GDM1 (cell line): ENCODE data around the gene PLEKHM3.
A peak's percentile ranks its signal among the peaks of the same experiment; 100 is the strongest.

Experiments
- DNase-seq: peaks from one replicate; lab custom pipeline; 2025; lab: John Stamatoyannopoulos, UW

PLEKHM3 gene

GRCh38 chr2:207861789-207862188 is 163.5 kb downstream of the PLEKHM3 start:
- no peak for DNase-seq

GRCh38 chr2:207860685-207861084 is 164.6 kb downstream of the PLEKHM3 start:
- DNase-seq = no peak

- no peak for DNase-seq
Observed at GRCh38 chr2:207855591-207855990, 169.7 kb downstream of the PLEKHM3 start.

- DNase-seq = no peak
Observed at GRCh38 chr2:207854484-207855440, 170.6 kb downstream of the PLEKHM3 start.

GRCh38 chr2:207852791-207853190 is 172.5 kb downstream of the PLEKHM3 start:
- no peak for DNase-seq

- DNase-seq = no peak
Observed at GRCh38 chr2:207849443-207849842, 175.9 kb downstream of the PLEKHM3 start.

- DNase-seq = no peak
Observed at GRCh38 chr2:207848545-207848928, 176.8 kb downstream of the PLEKHM3 start.

GRCh38 chr2:207847807-207848544 is 177.4 kb downstream of the PLEKHM3 start:
- DNase-seq = peak; percentile 57

GRCh38 chr2:207847098-207847806 is 178.1 kb downstream of the PLEKHM3 start:
- DNase-seq = no peak

- no peak for DNase-seq
Observed at GRCh38 chr2:207845202-207845864, 180.0 kb downstream of the PLEKHM3 start.

- no peak for DNase-seq
Observed at GRCh38 chr2:207844648-207845047, 180.7 kb downstream of the PLEKHM3 start.

GRCh38 chr2:207840101-207840500 is 185.2 kb downstream of the PLEKHM3 start:
- no peak for DNase-seq

GRCh38 chr2:207839575-207839974 is 185.8 kb downstream of the PLEKHM3 start:
- no peak for DNase-seq

- no peak for DNase-seq
Observed at GRCh38 chr2:207839028-207839427, 186.3 kb downstream of the PLEKHM3 start.

- DNase-seq = no peak
Observed at GRCh38 chr2:207836521-207837133, 188.7 kb downstream of the PLEKHM3 start.

GRCh38 chr2:207835805-207836204 is 189.5 kb downstream of the PLEKHM3 start:
- no peak for DNase-seq

GRCh38 chr2:207833251-207833751 is 192.0 kb downstream of the PLEKHM3 start:
- no peak for DNase-seq

- DNase-seq = no peak
Observed at GRCh38 chr2:207831584-207832248, 193.6 kb downstream of the PLEKHM3 start.

GRCh38 chr2:207830778-207831438 is 194.4 kb downstream of the PLEKHM3 start:
- DNase-seq = no peak
